AG09309 (cell line): ENCODE measurements around the gene AGPAT2.

Experiments used
- DNase-seq: peaks from one replicate; pipeline ENCODE4 v3.0.0-alpha.2; 2010; ENCODE audit warnings: low read depth
- H3K4me3 ChIP-seq: 2 replicates; pipeline ENCODE4 v1.5.1; 2011; ENCODE audit warnings: mild to moderate bottlenecking, low read depth, low read length, moderate library complexity; ENCODE audit not compliant: control insufficient read depth
- TF ChIP-seq, protein P1 (sequence below): IDR thresholded peaks from 2 replicates; pipeline ENCODE4 v1.5.1; 2011; ENCODE audit warnings: mild to moderate bottlenecking, low read depth, low read length, inconsistent platforms; ENCODE audit not compliant: insufficient read depth, control insufficient read depth; ENCODE audit errors: missing control alignments

Gene AGPAT2

DNA sequence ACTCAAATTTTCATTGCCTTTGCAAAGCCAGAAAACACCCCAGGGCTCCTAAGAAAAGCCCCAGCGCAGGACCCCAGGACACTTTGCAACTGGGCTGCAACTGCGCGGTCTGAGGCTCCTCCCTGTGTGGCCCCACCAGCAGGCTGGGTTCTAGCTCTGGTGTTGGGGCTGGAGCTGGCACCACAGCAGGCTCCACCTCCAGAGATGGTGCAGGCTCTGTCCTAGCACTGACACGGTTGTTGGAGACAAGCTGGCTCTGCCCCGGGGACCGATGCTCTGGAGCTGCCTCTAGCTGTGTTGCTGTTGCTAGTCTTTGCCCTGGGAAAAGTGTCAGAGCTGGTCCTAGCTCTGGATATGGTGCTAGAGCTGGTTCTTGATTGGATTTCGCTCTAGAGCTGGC lies 41.9 kb upstream of the AGPAT2 start:
- H3K4me3 ChIP-seq: peak overlapping the region; percentile 72
- TF ChIP-seq, protein P1, sequence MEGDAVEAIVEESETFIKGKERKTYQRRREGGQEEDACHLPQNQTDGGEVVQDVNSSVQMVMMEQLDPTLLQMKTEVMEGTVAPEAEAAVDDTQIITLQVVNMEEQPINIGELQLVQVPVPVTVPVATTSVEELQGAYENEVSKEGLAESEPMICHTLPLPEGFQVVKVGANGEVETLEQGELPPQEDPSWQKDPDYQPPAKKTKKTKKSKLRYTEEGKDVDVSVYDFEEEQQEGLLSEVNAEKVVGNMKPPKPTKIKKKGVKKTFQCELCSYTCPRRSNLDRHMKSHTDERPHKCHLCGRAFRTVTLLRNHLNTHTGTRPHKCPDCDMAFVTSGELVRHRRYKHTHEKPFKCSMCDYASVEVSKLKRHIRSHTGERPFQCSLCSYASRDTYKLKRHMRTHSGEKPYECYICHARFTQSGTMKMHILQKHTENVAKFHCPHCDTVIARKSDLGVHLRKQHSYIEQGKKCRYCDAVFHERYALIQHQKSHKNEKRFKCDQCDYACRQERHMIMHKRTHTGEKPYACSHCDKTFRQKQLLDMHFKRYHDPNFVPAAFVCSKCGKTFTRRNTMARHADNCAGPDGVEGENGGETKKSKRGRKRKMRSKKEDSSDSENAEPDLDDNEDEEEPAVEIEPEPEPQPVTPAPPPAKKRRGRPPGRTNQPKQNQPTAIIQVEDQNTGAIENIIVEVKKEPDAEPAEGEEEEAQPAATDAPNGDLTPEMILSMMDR: no peak
- no peak for DNase-seq

DNA sequence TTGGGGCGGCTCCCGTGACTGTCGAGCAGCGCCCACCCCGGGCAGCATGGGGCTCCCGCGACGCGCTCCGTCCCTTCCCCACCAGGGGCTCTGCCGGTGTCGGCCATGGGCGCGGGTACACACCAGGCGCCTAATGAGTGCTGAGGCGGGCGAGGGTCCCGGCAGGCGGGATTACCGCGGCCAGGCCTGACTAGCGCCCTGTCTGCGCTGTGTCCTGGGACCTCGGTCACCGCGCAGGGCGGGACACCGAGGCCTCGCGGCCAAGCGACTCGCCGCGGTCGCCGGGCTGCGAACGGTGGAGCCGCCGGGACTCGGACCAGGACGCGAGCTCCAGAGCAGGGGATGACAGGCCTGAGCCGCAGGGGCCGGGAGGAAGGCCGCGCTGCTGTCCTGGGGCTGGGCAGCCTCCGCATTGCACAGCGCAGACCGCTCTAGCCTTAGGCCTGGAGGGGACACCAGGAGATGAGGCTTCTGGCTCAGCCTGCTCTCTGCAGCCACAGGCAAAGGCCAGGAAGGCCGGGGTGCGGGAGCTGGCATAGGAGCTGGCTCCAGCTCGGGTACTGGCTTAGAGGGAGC lies 41.4 kb upstream of the AGPAT2 start:
- no peak for DNase-seq
- H3K4me3 ChIP-seq: peak overlapping the region; percentile 72
- TF ChIP-seq, protein P1: no peak

DNA sequence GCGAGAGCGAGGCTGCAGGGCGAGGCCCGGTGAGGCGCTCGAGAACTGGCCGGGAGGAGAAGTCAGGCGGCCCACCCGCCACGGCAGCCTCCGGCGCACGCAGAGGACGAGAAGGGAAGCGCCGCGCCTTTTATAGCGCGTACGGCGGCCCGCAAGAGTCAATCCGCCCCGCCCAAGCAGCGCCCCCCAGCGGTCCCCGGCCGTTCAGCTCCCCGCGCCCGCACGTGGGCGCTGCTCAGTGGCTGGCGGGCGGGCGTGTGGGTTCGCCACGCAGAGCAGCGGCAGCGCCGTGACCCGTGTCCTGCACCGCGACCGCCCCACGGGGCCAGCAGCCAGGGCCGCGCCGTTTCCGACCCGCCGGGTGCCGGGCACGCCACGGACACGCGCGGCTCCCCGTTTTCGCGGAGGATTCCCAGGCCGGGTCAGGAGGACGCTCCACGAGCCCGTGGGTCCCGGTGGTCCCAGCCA lies 40.9 kb upstream of the AGPAT2 start:
- TF ChIP-seq, protein P1: peak; percentile 70
- H3K4me3 ChIP-seq: peak overlapping the region; percentile 89
- DNase-seq: peak; percentile 52

DNA sequence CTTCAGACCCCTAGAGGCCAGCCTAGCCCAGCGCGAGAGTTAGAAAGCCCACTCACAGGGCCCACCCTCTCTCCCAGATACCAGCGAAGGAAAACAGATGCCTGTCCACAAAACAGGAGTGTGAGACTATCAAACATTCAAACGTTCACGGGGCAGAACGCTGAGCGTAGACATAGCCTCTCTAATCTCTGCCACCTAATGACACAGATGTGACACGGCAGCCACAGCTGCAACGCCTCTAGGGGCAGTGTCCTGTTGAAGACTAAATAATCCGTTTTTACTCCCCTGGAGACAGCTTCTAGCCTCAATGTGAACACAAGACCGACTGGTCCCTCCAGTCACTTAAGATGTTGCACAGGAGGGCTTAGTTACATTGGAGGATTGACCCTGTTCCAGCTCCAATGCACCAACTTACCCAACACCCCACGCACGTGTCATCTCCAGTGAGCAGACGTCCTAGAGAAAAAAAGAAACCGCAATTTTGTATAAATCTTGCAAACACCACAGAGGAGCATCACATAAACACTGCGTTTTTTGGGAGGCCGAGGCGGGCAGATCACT lies 39.5 kb upstream of the AGPAT2 start:
- DNase-seq: no peak
- TF ChIP-seq, protein P1: peak; percentile 14
- peak overlapping the region; percentile 89 for H3K4me3 ChIP-seq

DNA sequence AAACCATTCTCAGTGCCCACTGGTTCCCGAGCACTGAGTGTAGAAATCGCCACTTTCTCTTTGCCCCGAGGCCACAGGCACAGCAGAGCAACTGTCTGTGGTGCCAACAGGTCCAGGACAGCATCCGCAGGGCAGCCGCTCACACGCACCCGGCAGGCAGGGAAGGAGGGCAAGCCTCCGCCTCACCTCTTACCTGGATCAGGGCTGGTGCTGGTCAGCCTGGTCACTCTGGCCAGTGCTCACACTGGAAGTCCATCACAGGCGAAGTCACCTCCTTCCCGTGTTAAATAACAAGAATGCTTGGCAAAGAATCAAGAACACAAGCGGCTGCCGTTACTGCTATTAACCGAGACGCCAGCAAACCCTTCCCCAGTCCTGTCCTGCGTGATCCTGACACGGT lies 38.9 kb upstream of the AGPAT2 start:
- peak overlapping the region; percentile 89 for H3K4me3 ChIP-seq
- no peak for DNase-seq
- TF ChIP-seq, protein P1: no peak

DNA sequence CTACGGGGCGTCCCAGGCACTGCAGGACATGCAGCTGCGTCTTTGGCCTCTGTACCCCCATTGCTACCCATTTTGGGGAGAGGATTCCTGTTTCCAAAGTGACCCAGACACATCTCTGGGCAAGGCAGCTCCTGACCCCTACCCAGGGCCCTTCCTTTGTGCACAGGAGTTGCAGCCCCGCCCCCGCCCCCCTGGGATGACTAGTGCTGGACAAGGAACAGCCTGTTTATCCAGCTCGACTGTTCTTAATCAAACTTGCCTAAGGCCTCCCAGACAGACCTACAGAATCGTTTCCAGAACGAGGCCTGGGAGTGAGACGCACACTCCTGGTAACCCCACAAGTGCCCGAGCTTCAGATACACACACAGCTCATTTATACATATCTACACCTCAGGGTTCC lies 38.4 kb upstream of the AGPAT2 start:
- H3K4me3 ChIP-seq: no peak overlapping the region
- TF ChIP-seq, protein P1: no peak
- DNase-seq: no peak

DNA sequence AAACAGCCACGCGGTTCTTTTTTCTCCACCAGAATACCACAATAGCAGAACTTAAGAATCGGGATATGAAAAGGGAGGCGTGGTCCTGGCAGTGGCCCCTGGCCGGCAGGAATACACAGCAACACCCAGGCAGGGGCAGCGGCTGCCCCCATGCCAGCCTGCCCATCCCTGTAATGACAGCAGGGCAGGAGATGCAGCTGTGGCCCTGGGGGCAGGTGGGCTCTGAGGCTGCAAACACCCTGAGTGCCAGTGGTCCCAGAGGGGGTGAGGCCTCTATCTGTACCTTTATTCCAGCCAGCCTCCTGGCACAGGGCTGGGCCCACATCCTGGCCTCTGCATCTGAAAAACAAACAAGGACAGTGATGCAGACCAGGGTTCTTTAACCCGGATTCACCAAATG lies 37.5 kb upstream of the AGPAT2 start:
- TF ChIP-seq, protein P1: no peak
- no peak for DNase-seq
- H3K4me3 ChIP-seq: no peak overlapping the region
